ENCODE results near the gene ZNF493.

Gene ZNF493

GRCh38 chr19:21434967-21435544 lies 38.1 kb downstream of the ZNF493 start:
- no peak for TF ChIP-seq ZNF274 (IDR thresholded peaks at IDR 0.05; ENCODE audit: low read depth, low read length)
- TF ChIP-seq SUZ12 (IDR thresholded peaks at IDR 0.05; ENCODE audit: extremely low read depth, insufficient read depth, insufficient read length) = no peak
- TF ChIP-seq YY1 (IDR thresholded peaks at IDR 0.05; ENCODE audit: insufficient read depth, insufficient read length) = no peak
- Histone ChIP-seq H3K4me3 (ENCODE audit: insufficient read length, low read depth) (no peak overlapping the region), H3K9me3 (ENCODE audit: insufficient read depth, low read length) (no peaks in the 10 kb centered on the region), H3K4me1 (ENCODE audit: insufficient read depth, insufficient read length) (no peaks in the 10 kb centered on the region), H3K27me3 (ENCODE audit: insufficient read depth, insufficient read length) (no peaks in the 10 kb centered on the region), H3K36me3 (ENCODE audit: insufficient read depth, insufficient read length, low read length) (no peaks in the 10 kb centered on the region), H3K9ac (ENCODE audit: insufficient read length, low read depth) (no peak overlapping the region)
- no peak for DNase-seq (ENCODE audit: low read depth, low spot score)

DNA sequence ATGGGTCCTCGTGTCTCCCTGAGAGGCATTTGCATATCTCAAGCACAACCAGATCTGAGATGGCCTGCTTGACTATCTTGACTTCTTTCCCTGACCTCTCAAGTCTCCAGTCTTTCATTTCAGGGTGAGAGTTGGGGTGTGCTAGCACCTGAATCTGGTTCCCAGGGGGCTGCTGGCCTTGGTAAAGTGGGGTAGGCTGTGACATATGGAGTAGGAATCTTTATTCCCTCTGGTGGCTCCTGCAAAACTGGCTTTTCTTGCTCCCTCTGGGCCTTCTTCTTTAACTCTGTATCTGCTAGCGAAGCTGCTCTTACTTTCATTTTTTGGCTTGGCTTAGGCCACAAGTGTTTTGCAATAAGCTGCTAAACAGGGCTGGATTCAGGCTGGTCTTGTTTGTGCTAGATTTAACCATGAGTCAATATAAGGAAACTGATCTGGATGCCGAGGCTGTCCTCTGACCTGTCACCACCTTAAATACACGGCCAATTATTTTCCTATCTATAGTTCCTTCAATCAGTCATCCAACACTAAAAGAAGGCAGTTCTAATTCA lies 42.3 kb downstream of the ZNF493 start:
- peaks cover 2% of the 10 kb centered on the region for H3K36me3 ChIP-seq (ENCODE audit: insufficient read depth, insufficient read length, low read length)

DNA sequence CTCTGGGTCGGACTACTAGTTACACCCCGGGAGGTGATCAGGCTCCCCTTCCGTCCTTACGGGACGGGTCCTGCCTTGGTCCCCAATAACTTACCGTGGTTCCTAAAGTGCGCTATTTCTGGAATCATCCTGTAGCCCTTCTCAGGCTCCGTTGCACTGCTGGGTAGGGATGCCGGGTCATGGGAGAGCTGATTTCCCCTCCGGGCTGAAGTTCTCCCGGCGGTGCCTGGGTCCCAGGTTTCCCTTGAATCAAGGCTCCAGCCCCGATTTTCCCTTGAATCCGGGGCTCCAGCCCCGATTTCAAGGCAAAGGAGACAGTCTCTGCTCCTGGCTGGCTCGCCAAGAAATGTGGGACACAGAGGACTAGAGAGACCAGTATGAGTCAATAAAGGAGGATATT lies 43.4 kb downstream of the ZNF493 start:
- no peak overlapping the region for H3K4me3 ChIP-seq (ENCODE audit: insufficient read length, low read depth)
- H3K36me3 ChIP-seq (ENCODE audit: insufficient read depth, insufficient read length, low read length) = peaks cover 5% of the 10 kb centered on the region
- DNase-seq (ENCODE audit: low read depth, low spot score) = no peak
- H3K9me3 ChIP-seq (ENCODE audit: insufficient read depth, low read length) = peaks cover 22% of the 10 kb centered on the region
- no peaks in the 10 kb centered on the region for H3K27me3 ChIP-seq (ENCODE audit: insufficient read depth, insufficient read length)
- H3K4me1 ChIP-seq (ENCODE audit: insufficient read depth, insufficient read length) = no peaks in the 10 kb centered on the region
- H3K9ac ChIP-seq (ENCODE audit: insufficient read length, low read depth) = no peak overlapping the region
- TF ChIP-seq YY1 (IDR thresholded peaks at IDR 0.05; ENCODE audit: insufficient read depth, insufficient read length) (no peak), SUZ12 (IDR thresholded peaks at IDR 0.05; ENCODE audit: extremely low read depth, insufficient read depth, insufficient read length) (no peak), ZNF274 (IDR thresholded peaks at IDR 0.05; ENCODE audit: low read depth, low read length) (no peak)

More for the DNA sequence above, 42.3 kb downstream of the ZNF493 start:
- no peaks in the 10 kb centered on the region for H3K4me1 ChIP-seq (ENCODE audit: insufficient read depth, insufficient read length)
- H3K9me3 ChIP-seq (ENCODE audit: insufficient read depth, low read length) = peaks cover 12% of the 10 kb centered on the region
- no peak for DNase-seq (ENCODE audit: low read depth, low spot score)
- no peak overlapping the region for H3K9ac ChIP-seq (ENCODE audit: insufficient read length, low read depth)
- no peak overlapping the region for H3K4me3 ChIP-seq (ENCODE audit: insufficient read length, low read depth)
- H3K27me3 ChIP-seq (ENCODE audit: insufficient read depth, insufficient read length) = no peaks in the 10 kb centered on the region
- no peak for TF ChIP-seq ZNF274 (IDR thresholded peaks at IDR 0.05; ENCODE audit: low read depth, low read length)
- TF ChIP-seq SUZ12 (IDR thresholded peaks at IDR 0.05; ENCODE audit: extremely low read depth, insufficient read depth, insufficient read length) = no peak
- TF ChIP-seq YY1 (IDR thresholded peaks at IDR 0.05; ENCODE audit: insufficient read depth, insufficient read length) = no peak

- H3K27me3 ChIP-seq (ENCODE audit: insufficient read depth, insufficient read length) = no peaks in the 10 kb centered on the region
- DNase-seq (ENCODE audit: low read depth, low spot score) = no peak
- TF ChIP-seq YY1 (IDR thresholded peaks at IDR 0.05; ENCODE audit: insufficient read depth, insufficient read length) (no peak), ZNF274 (IDR thresholded peaks at IDR 0.05; ENCODE audit: low read depth, low read length) (no peak), SUZ12 (IDR thresholded peaks at IDR 0.05; ENCODE audit: extremely low read depth, insufficient read depth, insufficient read length) (no peak)
- no peak overlapping the region for H3K9ac ChIP-seq (ENCODE audit: insufficient read length, low read depth)
- peaks cover 33% of the 10 kb centered on the region for H3K9me3 ChIP-seq (ENCODE audit: insufficient read depth, low read length)
- peaks cover 68% of the 10 kb centered on the region for H3K36me3 ChIP-seq (ENCODE audit: insufficient read depth, insufficient read length, low read length)
- H3K4me1 ChIP-seq (ENCODE audit: insufficient read depth, insufficient read length) = no peaks in the 10 kb centered on the region
- no peak overlapping the region for H3K4me3 ChIP-seq (ENCODE audit: insufficient read length, low read depth)
These were observed 54.3 kb downstream of the ZNF493 start for GRCh38 chr19:21451187-21451586.

DNA sequence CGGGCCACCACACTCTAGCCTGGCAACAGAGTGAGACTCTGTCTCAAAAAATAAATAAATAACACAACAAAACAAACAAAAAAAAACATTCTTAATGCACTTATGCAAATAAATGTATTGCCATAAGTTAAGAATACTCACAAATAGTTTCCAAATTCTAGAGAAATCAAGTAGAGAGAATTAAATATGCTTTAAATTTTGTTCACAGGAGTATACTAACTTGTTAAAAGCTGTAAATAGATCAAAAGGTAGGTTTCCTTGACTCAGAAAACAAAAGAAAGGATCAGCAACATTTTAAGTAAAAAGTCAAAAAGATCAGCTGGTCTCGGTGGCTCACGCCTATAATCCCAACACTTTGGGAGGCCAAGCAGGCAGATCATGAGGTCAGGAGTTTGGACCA lies 58.0 kb downstream of the ZNF493 start:
- H3K4me3 ChIP-seq (ENCODE audit: insufficient read length, low read depth) = no peak overlapping the region
- H3K36me3 ChIP-seq (ENCODE audit: insufficient read depth, insufficient read length, low read length) = peaks cover 79% of the 10 kb centered on the region

DNA sequence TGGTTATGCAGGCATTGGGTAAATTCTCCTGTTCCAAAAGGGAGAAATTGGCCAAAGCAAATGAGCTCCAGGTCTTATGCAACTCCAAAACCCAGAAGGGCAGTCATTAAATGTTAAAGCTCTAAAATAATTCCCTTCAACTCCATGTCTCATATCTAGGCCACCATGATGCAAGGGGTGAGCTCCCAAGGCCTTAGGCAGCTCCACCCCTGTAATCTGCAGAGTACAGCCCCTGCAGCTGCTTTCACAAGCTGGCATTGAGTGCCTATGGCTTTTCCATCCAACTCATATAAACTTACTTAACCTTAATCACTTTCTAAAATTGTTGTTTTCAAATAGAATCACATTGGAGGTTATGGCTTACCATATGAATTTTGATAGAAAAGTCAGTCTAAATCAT lies 63.8 kb downstream of the ZNF493 start:
- Histone ChIP-seq H3K9me3 (ENCODE audit: insufficient read depth, low read length) (peaks cover 30% of the 10 kb centered on the region), H3K4me1 (ENCODE audit: insufficient read depth, insufficient read length) (no peaks in the 10 kb centered on the region), H3K27me3 (ENCODE audit: insufficient read depth, insufficient read length) (no peaks in the 10 kb centered on the region), H3K36me3 (ENCODE audit: insufficient read depth, insufficient read length, low read length) (peaks cover 51% of the 10 kb centered on the region), H3K9ac (ENCODE audit: insufficient read length, low read depth) (no peak overlapping the region), H3K4me3 (ENCODE audit: insufficient read length, low read depth) (no peak overlapping the region)
- TF ChIP-seq ZNF274 (IDR thresholded peaks at IDR 0.05; ENCODE audit: low read depth, low read length) (no peak), SUZ12 (IDR thresholded peaks at IDR 0.05; ENCODE audit: extremely low read depth, insufficient read depth, insufficient read length) (no peak), YY1 (IDR thresholded peaks at IDR 0.05; ENCODE audit: insufficient read depth, insufficient read length) (no peak)
- no peak for DNase-seq (ENCODE audit: low read depth, low spot score)

More for the DNA sequence above, 58.0 kb downstream of the ZNF493 start:
- H3K9ac ChIP-seq (ENCODE audit: insufficient read length, low read depth) = no peak overlapping the region
- DNase-seq (ENCODE audit: low read depth, low spot score) = no peak
- H3K9me3 ChIP-seq (ENCODE audit: insufficient read depth, low read length) = peaks cover 37% of the 10 kb centered on the region
- TF ChIP-seq SUZ12 (IDR thresholded peaks at IDR 0.05; ENCODE audit: extremely low read depth, insufficient read depth, insufficient read length) = no peak
- no peak for TF ChIP-seq YY1 (IDR thresholded peaks at IDR 0.05; ENCODE audit: insufficient read depth, insufficient read length)
- no peak for TF ChIP-seq ZNF274 (IDR thresholded peaks at IDR 0.05; ENCODE audit: low read depth, low read length)
- H3K4me1 ChIP-seq (ENCODE audit: insufficient read depth, insufficient read length) = no peaks in the 10 kb centered on the region
- no peaks in the 10 kb centered on the region for H3K27me3 ChIP-seq (ENCODE audit: insufficient read depth, insufficient read length)

GRCh38 chr19:21462540-21462939 lies 65.6 kb downstream of the ZNF493 start:
- Histone ChIP-seq H3K4me3 (ENCODE audit: insufficient read length, low read depth) (peak overlapping the region; percentile 99), H3K9me3 (ENCODE audit: insufficient read depth, low read length) (peaks cover 16% of the 10 kb centered on the region; the same call in 1 of the 2 replicates), H3K9ac (ENCODE audit: insufficient read length, low read depth) (peak overlapping the region; percentile 98), H3K36me3 (ENCODE audit: insufficient read depth, insufficient read length, low read length) (peaks cover 36% of the 10 kb centered on the region), H3K4me1 (ENCODE audit: insufficient read depth, insufficient read length) (peaks cover 3% of the 10 kb centered on the region), H3K27me3 (ENCODE audit: insufficient read depth, insufficient read length) (no peaks in the 10 kb centered on the region)
- TF ChIP-seq YY1 (IDR thresholded peaks at IDR 0.05; ENCODE audit: insufficient read depth, insufficient read length) = no peak
- no peak for TF ChIP-seq SUZ12 (IDR thresholded peaks at IDR 0.05; ENCODE audit: extremely low read depth, insufficient read depth, insufficient read length)
- TF ChIP-seq ZNF274 (IDR thresholded peaks at IDR 0.05; ENCODE audit: low read depth, low read length) = no peak
- no peak for DNase-seq (ENCODE audit: low read depth, low spot score)

Data from NT2/D1 (cell line).